ENCODE measurements around the gene SLC7A5. TPM values are rescaled to one million over a fixed set of nuclear protein-coding genes. Genes with fewer than 3 reads are reported as not detected.
"Not testable (repeated sequence)": the region's sequence is repeated elsewhere in the genome, so short reads cannot be mapped to it uniquely, and the experiment has no call there.

Gene SLC7A5
- total RNA-seq, 1 experiment from 2014 or later, result 81.7 TPM

DNA sequence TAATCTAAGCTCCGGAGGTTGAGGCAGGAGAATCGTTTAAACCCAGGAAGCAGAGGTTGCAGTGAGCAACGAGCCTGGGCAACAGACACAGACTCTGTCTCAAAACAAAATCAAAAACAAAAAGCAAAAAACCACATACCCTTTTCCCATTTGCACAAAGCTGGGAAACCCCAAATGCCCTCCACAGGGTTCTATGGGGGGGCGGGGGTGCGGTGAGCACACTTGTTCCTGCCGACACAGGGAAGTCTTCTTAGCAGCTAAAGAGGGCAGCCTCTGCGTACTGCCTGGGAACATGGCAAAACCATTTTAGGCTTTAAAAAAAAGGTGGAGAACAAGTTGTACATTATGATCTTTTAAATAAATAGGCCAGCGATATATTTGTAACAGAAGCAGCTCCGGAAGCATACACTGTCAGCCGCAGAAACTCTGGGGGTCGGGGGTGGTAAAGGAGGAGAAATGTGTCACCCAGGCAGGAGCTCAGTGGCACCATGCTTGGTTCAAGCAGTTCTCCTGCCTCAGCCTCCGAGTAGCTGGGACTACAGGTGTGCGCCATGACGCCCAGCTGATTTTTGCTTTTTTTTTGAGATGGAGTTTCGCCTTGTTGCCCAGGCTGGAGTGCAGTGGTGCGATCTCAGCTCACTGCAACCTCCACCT lies 3.3 kb downstream of the SLC7A5 start:
- DNase-seq (ENCODE audit: low read depth); in situ Hi-C loops (cut with HindIII; ENCODE audit: low pct_unique_long_range_greater_than_20kb, low sequenced_read_pairs): not testable (repeated sequence)

DNA sequence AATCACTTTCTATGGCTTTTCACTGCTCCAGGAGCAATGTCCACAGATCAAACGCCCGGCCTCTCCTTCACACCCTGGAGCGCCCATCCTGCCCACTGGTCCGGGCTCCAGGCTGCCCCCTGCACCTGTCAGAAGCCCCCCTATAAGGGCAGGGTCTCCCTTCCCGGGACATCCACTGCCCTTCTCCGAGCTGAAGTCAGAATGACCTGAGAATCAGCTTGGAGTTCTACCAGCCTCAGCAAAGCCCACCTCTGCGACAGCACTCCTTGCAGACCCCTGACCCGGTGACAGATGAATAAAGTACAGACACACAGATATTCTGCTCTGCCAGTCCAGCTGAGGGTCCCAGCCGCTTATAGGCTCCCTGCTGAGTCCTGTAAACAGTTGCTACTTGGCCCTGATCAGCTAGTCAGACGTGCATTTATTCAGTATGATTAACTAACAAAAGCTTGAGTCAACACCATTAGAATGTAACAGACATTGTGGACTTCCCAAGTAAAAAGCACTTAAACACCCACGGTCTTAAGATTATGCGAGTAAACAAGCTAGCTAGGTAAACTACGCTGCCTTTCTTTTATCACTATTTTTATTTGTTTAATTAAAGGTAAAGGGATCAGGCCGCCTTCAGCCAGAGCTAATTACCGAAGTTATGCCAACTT lies 4.8 kb downstream of the SLC7A5 start:
- DNase-seq (ENCODE audit: low read depth), result no peak
- in situ Hi-C loops (cut with HindIII; ENCODE audit: low pct_unique_long_range_greater_than_20kb, low sequenced_read_pairs), result no loop called here

DNA sequence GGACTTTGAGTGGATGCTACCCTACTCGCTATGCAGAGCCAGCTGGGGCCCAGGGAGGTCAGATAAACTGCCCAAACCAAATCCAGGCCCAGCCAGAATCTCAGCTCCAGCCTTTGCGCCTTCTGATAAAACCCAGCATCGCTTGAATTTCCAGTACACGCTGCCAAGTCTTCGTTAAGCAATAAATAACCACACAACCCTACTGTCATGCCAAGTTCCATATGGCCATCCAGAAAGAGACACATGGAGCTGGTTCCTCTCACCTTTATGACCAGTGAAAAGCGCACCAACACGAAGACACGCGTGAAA lies 6.0 kb downstream of the SLC7A5 start:
- in situ Hi-C loops (cut with HindIII; ENCODE audit: low pct_unique_long_range_greater_than_20kb, low sequenced_read_pairs); DNase-seq (ENCODE audit: low read depth): not testable (repeated sequence)

DNA sequence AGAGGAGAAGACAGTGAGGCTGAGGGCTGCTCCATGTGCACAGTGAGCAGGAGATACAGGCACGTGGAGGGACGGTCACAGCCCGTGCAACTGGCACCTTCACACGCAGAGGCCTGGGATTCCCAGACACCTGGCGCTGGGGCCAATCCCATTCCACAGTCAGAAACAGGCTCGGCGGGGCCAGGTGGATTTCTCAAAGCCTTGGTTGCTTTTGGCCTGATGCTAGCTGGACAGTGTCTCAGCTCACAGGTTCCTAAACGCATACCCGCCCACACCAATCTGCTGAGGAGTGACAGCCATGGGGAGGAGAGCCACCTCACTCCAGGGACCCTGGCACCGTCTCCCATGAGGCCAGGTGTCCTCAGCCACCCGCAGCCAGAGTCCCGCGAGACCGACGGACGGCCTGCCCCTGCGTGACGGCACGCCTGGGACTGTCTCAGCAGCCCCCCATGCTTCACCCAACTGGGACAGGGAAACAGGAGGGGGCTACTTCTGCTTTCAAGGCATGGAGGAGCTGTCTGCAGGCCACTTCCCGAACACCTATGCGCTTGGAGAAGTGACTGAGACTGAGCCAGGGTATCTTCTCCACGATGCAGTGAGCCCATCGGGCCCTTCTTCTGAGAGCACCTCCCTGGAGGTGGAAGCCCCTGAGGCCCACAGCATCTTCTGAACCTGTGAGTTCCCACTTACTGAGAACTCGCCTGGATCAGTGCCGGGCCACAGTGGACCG lies 6.5 kb downstream of the SLC7A5 start:
- DNase-seq (ENCODE audit: low read depth), result not testable (repeated sequence)

DNA sequence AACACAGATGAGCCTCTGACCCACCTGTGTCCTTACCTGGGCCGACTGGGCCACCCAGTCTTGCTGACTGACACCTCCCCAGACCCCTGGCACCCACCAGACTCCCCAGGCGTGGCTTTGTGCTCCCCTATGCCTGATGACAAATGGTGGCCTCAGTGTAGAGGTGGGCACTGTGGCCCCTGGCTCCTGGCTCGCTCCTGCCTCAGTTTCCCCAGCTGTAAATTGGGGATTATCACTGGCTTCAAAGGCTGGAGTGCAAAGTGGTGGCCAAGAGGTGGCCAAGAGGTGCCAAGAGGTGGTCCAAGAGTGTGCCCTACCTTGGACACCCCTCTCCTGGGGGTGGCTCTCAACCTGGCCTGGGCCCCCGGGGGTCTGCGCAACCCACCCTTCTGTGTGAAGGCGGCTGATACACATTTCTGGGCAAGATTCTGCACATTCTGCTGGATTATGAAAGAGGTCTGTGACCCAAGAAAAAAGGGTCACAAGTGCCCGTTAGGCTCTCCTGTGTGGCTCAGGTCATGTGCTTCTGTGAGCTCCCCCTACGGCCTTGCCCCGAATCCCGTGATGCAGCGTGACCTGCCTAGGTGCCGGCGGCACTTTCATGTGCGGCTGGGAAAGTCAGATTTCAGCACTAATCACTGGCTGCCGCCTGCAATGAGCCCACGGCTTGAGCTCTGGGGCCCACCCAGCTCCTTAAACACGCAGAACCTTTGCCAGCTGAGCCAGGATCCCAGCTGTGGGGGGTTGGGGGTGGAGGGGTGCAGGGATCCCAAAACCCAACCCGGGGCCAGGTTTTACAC lies 7.8 kb downstream of the SLC7A5 start:
- peak; percentile 57 for DNase-seq (ENCODE audit: low read depth)
- in situ Hi-C loops (cut with HindIII; ENCODE audit: low pct_unique_long_range_greater_than_20kb, low sequenced_read_pairs), result not testable (repeated sequence)

More for the DNA sequence above, 6.5 kb downstream of the SLC7A5 start:
- in situ Hi-C loops (cut with HindIII; ENCODE audit: low pct_unique_long_range_greater_than_20kb, low sequenced_read_pairs), result not testable (repeated sequence)

DNA sequence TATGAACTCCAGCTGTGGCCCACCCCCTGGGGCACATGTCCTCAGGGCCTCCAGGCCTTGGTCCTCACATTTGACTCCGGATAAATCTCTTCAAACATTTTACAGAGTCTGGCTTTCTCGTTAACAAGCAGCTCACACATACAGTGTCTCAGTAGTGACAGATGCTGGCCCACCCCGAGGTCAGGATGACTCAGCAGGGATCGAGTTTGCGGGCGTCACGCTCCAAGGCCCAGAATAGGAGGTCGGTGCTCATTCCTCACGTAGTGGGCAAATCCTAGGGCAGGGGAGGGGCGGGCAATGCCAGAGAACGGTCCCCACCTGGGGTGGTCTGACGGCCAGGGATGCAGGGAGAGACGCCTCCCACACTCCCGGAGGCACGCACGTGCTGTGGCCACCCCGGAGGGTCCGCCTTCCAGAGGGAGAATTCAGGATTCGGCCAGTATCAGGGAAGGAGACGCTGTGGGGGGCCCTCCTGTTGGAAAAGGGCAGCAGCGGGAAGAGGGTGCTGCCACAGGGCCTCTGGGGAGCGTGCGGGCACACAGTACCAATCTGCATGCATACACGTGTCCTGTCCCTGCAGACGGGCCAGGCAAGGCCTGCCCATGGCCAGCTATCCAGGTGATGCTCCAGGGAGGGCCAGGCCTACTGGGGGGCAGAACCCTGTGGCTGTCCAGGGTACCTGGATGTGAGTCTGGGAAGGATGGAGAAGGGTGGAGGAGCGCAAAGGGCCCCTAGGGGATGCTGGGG lies 8.6 kb downstream of the SLC7A5 start:
- peak; percentile 97 for DNase-seq (ENCODE audit: low read depth)
- in situ Hi-C loops (cut with HindIII; ENCODE audit: low pct_unique_long_range_greater_than_20kb, low sequenced_read_pairs), result no loop called here

DNA sequence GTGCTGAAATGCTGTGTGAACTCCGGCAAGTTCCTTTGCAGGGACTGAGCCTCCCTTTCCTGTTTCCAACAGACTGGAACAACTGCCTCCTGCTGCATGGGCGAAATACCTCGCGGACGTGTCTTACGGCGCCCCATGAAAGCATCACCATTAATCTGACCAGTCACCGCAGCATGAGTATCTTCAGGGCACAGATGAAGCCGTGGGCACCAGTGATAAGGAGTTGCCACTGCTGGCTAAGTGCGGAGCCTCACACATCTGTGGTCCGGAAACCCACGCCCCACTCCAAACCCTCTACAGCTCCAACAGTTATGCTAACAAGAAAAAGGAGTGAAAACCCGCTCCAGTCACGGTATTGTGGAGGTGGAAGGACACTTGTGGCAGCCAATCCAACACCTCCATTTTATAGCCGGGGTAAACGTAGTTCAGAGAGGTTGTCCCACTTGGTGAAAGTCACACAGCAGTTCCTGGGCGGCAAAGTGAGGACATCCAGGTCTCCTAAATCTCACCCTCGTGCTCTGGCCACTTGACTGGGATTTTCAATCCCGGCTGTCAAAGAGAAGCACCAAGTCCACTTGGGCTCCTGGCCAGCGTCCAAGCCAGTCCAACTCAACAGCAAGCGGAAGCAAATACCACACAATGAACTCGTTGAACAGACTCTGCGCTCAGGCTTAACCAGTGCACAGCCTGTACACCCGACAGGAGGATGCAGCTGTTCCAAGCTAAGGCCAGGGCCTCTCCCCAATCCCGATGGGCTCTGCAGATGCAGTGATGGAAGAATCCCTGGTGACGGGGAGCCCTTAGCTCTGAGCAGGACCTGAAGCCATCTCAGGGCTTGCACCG lies 10.9 kb downstream of the SLC7A5 start:
- DNase-seq (ENCODE audit: low read depth); in situ Hi-C loops (cut with HindIII; ENCODE audit: low pct_unique_long_range_greater_than_20kb, low sequenced_read_pairs): not testable (repeated sequence)

DNA sequence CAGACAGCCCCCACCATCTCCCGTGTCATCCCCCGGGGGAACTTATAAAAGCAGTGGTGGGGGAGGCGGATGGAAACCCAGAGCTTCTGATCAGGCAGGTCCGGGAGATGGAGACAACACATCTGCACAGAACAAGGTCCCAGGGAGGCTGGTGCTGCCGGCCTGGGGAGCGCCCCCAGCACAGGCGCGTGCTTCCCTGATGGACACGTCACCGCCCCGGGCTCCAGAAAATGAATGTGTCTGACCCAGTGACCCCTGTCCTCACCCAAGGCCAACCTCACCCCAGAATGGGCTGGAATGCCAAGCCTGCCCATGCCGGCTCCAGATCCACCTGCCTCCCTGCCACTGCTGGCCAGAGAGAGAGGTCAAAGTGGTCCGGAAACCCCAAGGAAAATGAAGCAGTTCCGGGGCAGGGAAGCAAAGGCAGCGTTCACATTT lies 12.5 kb downstream of the SLC7A5 start:
- in situ Hi-C loops (cut with HindIII; ENCODE audit: low pct_unique_long_range_greater_than_20kb, low sequenced_read_pairs), result no loop called here

DNA sequence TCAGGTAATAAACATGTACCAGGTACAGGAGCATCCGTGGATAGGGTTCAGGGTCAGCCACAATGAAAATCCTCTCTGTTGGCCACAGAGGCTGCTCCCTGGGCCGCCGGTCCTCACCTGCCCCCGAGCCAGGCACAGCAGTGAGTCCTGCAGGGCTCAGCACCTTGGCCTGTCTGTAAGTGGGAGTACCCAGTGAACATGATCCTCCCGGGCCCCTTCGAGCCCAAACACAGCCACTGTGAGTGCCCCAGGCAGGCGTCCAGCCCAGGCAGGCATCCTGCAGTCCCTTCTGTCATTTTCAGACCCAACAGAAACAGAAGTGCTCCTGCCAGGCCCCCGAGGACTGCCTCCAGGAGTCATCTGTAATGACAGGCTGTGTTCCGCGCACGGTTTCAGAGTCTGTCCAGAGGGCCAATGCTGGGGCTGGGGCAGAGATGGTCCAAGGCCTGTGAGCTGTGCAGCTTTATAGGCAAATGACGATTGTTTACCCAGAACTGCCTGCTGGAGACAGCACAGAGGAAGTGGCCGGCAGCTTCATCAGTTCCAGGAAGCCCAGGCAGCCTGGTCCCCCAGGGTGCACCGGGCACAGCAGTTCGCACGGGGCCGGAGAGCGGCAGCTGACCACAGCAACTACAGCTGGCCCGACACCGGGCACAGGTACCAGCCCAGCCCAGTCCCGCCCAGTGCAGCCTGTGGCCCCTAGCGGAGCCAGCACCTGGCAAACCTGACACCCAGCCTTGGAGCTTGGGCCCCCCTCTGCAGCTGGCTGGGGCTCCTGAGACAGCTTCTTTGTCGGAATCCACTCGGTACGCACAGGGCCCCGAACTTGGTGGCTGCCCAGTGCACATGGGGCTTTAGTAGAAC lies 13.2 kb downstream of the SLC7A5 start:
- in situ Hi-C loops (cut with HindIII; ENCODE audit: low pct_unique_long_range_greater_than_20kb, low sequenced_read_pairs), result no loop called here
- DNase-seq (ENCODE audit: low read depth), result no peak

More for the DNA sequence above, 12.5 kb downstream of the SLC7A5 start:
- no peak for DNase-seq (ENCODE audit: low read depth)

DNA sequence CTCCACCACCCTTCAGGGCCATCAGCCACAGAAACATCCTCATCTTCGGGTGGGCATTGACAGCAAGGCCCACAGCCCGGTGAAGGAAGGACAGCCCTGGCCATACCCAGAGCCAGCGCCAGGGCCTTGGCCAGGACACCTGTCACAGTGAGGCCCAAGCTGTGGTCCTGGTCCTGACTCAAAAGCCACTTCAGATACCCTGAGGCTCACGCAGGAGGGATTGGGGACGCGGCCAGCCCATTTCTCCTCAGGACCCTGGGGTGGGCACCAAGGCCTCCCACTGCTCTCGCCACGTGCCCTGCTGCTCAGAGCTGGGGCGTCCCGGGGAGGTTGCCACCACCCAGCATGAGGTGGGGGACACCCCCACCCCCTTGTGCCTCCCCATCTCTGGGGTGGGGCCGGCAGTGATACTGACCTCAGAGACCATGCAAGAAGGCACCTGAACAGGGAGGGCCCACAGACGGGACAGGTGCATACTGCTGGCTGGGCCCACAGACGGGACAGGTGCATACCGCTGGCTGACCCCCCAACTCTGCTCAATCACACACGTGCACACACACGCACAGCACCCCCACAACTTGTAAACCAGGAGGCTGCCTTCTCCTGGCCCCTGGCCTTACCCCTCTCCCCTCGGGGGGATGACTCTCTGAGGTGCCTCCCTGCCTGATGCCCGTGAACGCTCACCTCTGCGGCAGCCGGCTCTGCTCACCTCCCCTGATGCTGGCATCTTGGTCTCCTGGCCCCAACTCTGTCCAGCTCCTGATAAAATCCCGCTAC lies 14.2 kb downstream of the SLC7A5 start:
- in situ Hi-C loops (cut with HindIII; ENCODE audit: low pct_unique_long_range_greater_than_20kb, low sequenced_read_pairs), result no loop called here
- DNase-seq (ENCODE audit: low read depth), result no peak

DNA sequence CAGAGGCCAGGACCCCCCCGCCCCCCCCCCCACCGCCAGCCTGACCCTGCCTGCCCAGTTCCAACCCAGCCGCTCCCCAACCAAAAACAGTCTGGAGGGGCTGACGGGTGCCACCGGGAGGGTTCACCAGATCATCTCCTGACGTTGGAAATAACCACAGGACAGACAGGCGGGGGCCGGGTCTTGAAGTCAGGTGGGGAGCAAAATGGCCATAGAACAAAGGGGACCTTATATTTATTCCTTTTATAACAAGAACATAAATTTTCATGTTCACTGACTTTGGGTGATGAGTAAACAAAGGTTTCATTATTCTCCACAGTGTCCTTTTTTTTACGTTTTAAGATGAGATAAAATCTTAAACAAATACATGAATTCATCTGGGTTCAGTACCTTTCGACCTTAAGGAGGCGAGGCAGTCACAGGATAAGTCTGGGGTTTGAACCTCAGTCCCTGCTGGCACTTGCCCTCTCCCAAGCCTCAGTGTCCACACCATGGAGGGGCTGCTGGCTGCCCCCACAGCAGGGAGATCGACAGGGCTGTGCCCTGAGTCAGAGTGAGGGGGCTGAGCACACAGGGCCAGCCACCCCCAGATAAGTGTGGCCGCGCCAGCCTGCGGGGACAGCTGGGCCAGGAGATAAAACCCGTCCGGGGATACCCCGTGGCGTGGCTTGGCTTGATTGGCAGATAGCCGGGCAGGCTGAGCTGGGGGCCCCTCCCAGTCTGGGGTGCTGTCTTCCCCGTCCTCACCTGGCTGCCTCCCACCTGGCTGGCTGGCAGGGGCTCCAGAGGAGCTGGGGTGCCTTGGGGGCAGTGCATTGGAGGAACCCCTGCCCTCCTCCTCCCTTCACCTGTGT lies 15.0 kb downstream of the SLC7A5 start:
- in situ Hi-C loops (cut with HindIII; ENCODE audit: low pct_unique_long_range_greater_than_20kb, low sequenced_read_pairs), result no loop called here
- DNase-seq (ENCODE audit: low read depth), result peak; percentile 91

DNA sequence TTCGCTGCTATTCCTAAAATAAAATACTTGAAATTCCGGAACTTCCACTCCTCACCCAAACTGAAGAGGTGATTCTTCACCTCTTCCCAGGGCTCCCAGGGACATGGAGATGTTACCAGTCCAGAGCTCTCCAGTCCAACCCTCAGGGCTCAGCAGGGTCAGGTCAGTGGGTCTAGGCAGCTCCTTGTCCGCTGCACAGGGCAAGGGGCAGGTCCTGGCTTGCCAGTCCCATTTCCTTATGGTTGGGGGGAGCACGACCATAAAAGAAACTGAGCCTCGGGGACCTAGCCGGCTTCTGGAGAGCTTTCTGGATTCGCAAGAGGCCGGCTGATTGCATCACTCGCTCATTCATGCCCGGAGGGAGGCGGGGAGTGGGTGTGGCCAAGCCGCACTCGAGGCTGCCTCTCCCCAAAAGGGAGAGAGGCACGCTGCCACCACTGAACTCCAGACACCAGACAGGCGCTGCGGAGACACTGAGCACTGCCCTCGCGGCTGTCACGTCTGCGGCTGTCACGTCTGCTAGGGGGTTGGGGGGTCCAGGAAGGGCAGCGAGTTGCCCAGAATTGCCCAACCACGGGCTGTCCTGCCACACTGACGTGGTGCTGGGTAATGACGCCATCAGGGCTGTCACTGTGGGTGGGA lies 15.8 kb downstream of the SLC7A5 start:
- DNase-seq (ENCODE audit: low read depth), result peak; percentile 96
- in situ Hi-C loops (cut with HindIII; ENCODE audit: low pct_unique_long_range_greater_than_20kb, low sequenced_read_pairs), result no loop called here

DNA sequence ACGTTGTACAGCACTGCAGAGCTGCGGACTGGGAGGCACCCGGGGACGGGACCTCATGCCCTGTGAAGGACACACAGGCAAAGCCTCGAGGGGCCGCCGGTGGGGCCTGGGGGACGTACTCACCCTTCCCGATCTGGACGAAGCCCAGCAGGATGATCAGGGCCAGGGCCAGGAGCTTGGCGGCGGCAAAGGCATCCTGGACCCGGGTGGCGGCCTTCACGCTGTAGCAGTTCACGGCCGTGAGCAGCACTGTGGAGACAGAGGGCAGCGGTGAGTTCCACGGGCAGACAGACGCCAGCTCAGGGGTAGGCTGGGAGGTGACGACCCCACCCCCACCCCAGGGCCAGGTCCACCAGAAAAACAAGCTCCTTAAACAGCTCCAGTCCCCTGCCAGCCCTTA lies 17.7 kb downstream of the SLC7A5 start:
- no peak for DNase-seq (ENCODE audit: low read depth)
- in situ Hi-C loops (cut with HindIII; ENCODE audit: low pct_unique_long_range_greater_than_20kb, low sequenced_read_pairs), result no loop called here

DNA sequence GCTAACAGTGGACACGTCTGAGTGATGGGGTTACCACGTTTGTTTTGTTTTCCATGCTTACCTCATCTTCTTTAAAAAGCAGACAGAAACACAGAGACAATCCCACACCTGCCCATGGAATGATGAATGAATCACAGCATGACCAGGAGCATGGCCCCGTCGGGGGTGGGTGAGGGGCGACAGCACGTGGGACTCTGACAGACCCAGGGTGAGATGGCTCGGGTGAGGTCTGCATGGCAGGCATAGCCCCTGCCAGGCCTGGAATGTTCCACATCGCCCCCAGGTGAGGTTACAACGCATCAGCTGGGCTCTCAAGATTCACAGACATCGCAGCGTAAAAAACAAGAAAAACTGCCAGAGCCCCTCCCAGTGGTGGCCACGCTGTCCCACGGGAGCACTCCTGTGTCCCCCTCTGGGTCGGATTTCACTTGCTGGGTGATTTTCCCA lies 18.1 kb downstream of the SLC7A5 start:
- DNase-seq (ENCODE audit: low read depth), result peak; percentile 47
- in situ Hi-C loops (cut with HindIII; ENCODE audit: low pct_unique_long_range_greater_than_20kb, low sequenced_read_pairs), result no loop called here
